GM04504 (cell line): ENCODE measurements around the gene ZBED6.

Experiments used
- DNase-seq: peaks from one replicate; pipeline ENCODE4 v3.0.0-alpha.2; 2012; ENCODE audit warnings: low read depth

ZBED6 gene

DNA sequence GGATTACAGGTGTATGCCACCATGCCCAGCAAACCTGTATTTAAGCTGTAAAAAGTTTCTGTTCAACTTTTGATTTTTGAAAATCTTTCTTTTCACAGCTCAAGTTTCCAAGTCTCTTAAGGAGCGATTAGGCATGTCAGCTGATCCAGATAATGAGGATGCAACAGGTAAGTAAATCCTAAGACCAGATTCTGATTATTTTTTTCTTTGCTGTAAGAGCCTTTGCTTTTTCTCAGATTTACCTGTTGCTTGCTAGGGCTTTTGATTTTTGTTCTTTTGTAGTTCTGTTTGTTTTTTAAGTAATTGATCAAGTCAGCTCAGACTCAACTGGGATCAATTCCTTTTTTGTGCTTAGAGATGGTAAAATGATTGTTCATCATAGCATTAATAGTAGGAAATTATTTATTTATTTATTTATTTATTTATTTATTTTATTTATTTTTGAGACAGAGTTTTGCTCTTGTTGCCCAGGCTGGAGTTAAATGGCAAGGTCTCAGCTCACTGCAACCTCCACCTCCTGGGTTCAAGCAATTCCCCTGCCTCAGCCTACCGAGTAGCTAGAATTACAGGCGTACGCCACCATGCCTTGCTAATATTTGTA lies 44.9 kb downstream of the ZBED6 start:
- no peak for DNase-seq

DNA sequence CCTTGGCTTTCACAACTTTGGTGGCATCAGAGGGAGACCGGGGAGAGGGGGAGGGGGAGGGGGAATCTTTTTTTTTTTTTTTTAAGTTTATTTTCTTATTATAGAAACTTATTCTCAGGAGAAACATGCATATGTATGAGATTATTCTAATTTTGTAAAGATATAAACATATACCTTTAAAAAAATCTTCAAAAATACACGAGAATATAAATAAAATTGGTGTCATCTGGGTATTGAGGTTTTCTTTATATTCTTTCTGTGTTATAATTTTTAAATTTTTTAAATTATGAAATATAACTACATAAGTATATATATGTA lies 47.1 kb downstream of the ZBED6 start:
- no peak for DNase-seq

DNA sequence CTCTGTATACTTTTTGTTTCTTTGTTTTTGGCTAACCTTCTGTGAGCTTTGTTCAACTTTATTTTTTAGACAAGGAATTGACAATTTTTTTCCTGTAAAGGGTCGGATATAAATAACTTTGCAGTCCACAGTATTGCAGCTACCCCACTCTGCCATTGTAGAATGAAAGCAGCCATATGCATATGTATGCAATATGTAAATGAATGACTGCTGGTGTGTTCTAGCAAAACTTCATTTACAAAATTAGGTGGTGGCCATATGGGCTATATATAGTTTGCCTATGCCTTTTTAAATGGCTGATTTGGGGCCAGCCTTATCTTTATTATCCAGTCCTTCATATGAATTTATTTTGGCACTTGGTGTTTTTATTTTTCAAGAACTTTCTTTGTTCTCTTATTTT lies 48.0 kb downstream of the ZBED6 start:
- no peak for DNase-seq
